H1 (cell line): ENCODE measurements around the gene RFX3. TPM values are rescaled to one million over a fixed set of nuclear protein-coding genes. Genes with fewer than 3 reads are reported as not detected.

ENCODE experiments used
- CTCF ChIA-PET: fragments of 300-600 bp; sonication (Branson Sonifier 250); formaldehyde crosslinking; loops from one replicate; lab custom pipeline; 2021; ENCODE audit not compliant: partially characterized antibody; lab: Charles Lee
- POLR2A ChIA-PET: fragments of 300-600 bp; sonication (Branson Sonifier 250); formaldehyde crosslinking; loops from one replicate; lab custom pipeline; 2021; ENCODE audit warnings: inconsistent platforms; ENCODE audit not compliant: partially characterized antibody; lab: Charles Lee
- DNase-seq, 2 experiments: peaks; one replicate each; pipeline versions ENCODE4 v3.0.0 to v3.0.0-alpha.2; 2010 to 2022; ENCODE audit warnings: low spot score in 2 of 2, low read depth in 1 of 2, mixed read lengths in 1 of 2
- FAIRE-seq: peaks from 2 replicates; lab custom pipeline; 2011; peaks lifted over from hg19 to GRCh38; lab: Jason Lieb, UNC
- H2AFZ ChIP-seq: 2 replicates; pipeline ENCODE4 v1.8.1; 2012; ENCODE audit warnings: low read length, inconsistent platforms
- H2AK5ac ChIP-seq: 2 replicates; pipeline ENCODE4 v1.6.1; 2013; ENCODE audit warnings: low read depth, low read length
- H2BK120ac ChIP-seq: replicated peaks from 2 replicates; pipeline ENCODE3; 2013; ENCODE audit warnings: low read depth, low read length, inconsistent platforms
- H2BK12ac ChIP-seq: 2 replicates; pipeline ENCODE4 v1.6.1; 2013; ENCODE audit warnings: low read depth, low read length
- H2BK15ac ChIP-seq: 2 replicates; pipeline ENCODE4 v1.6.1; 2013; ENCODE audit warnings: low read length
- H2BK20ac ChIP-seq: 2 replicates; pipeline ENCODE4 v1.6.1; 2013; ENCODE audit warnings: low read length
- H2BK5ac ChIP-seq: 2 replicates; pipeline ENCODE4 v1.6.1; 2013; ENCODE audit warnings: low read depth, low read length
- H3K14ac ChIP-seq: 2 replicates; pipeline ENCODE4 v1.6.1; 2013; ENCODE audit warnings: inconsistent platforms; ENCODE audit not compliant: insufficient read length
- H3K18ac ChIP-seq: 2 replicates; pipeline ENCODE4 v1.6.1; 2013; ENCODE audit warnings: low read length; ENCODE audit errors: extremely low read depth
- H3K23ac ChIP-seq: 2 replicates; pipeline ENCODE4 v1.6.1; 2013; ENCODE audit warnings: inconsistent platforms; ENCODE audit not compliant: insufficient read length
- H3K23me2 ChIP-seq: 2 replicates; pipeline ENCODE4 v1.6.1; 2013; ENCODE audit warnings: low read depth, low read length
- H3K27ac ChIP-seq: 2 replicates; pipeline ENCODE4 v1.6.1; 2011; ENCODE audit warnings: low read depth, low read length, inconsistent platforms
- H3K27me3 ChIP-seq, 4 experiments: replicated peaks in 1 of 4; 1 replicate in 1 of 4; 2 replicates in 3 of 4; pipeline versions ENCODE4 v1.6.1 to v1.8.1; 2011 to 2013; ENCODE audit warnings: low read length in 3 of 4, mild to moderate bottlenecking in 3 of 4, inconsistent platforms in 2 of 4, mixed read lengths in 2 of 4, moderate library complexity in 1 of 4; ENCODE audit not compliant: control insufficient read depth in 3 of 4, insufficient read depth in 3 of 4; ENCODE audit errors: extremely low read depth in 1 of 4
- H3K36me3 ChIP-seq, 4 experiments: 2 replicates each; pipeline versions ENCODE4 v1.6.1 to v1.8.1; 2011 to 2013; ENCODE audit warnings: mild to moderate bottlenecking in 4 of 4, low read length in 3 of 4, moderate library complexity in 2 of 4, control low read depth in 1 of 4, inconsistent platforms in 1 of 4; ENCODE audit not compliant: insufficient read depth in 4 of 4, control insufficient read depth in 2 of 4
- H3K4ac ChIP-seq: replicated peaks from 2 replicates; pipeline ENCODE3; 2013; ENCODE audit warnings: low read length, low read depth, mixed read lengths, inconsistent platforms; ENCODE audit not compliant: insufficient read length
- H3K4me1 ChIP-seq, 4 experiments: replicated peaks in 1 of 4; 1 replicate in 1 of 4; 2 replicates in 3 of 4; pipeline versions ENCODE4 v1.6.1 to v1.8.1; 2011 to 2013; ENCODE audit warnings: low read length in 3 of 4, inconsistent platforms in 2 of 4, mixed read lengths in 1 of 4; ENCODE audit not compliant: insufficient read depth in 4 of 4, control insufficient read depth in 3 of 4
- H3K4me2 ChIP-seq, 2 experiments: 2 replicates each; pipeline versions ENCODE4 v1.6.1 to v1.8.1; 2011 to 2013; ENCODE audit warnings: low read depth in 2 of 2, low read length in 2 of 2, control low read depth in 1 of 2, inconsistent platforms in 1 of 2, mild to moderate bottlenecking in 1 of 2; ENCODE audit not compliant: insufficient read depth in 1 of 2
- H3K4me3 ChIP-seq, 4 experiments: fragments of 200-600, 300-600 bp in 1 of 4; sonication (generic), shearing (Covaris generic), sonication (Bioruptor Twin) in 1 of 4; 2 replicates each; pipeline versions ENCODE4 v1.5.1 to v1.8.1; 2011 to 2016; ENCODE audit warnings: low read length in 4 of 4, low read depth in 3 of 4, control low read depth in 2 of 4, inconsistent platforms in 2 of 4, mild to moderate bottlenecking in 2 of 4, mixed read lengths in 1 of 4, moderate library complexity in 1 of 4; ENCODE audit not compliant: insufficient read depth in 2 of 4; ENCODE audit errors: extremely low read depth in 1 of 4
- H3K56ac ChIP-seq: replicated peaks from 2 replicates; pipeline ENCODE3; 2013; ENCODE audit warnings: low read depth, mild to moderate bottlenecking, mixed read lengths, low read length, inconsistent platforms; ENCODE audit not compliant: insufficient read length
- H3K79me1 ChIP-seq: 2 replicates; pipeline ENCODE4 v1.6.1; 2013; ENCODE audit warnings: low read depth, low read length, control low read depth
- H3K79me2 ChIP-seq, 2 experiments: 2 replicates each; pipeline versions ENCODE4 v1.6.1 to v1.8.1; 2012 to 2013; ENCODE audit warnings: low read length in 2 of 2, mild to moderate bottlenecking in 2 of 2, inconsistent platforms in 1 of 2; ENCODE audit not compliant: insufficient read depth in 2 of 2, control insufficient read depth in 1 of 2
- H3K9ac ChIP-seq, 4 experiments: replicated peaks in 1 of 4; 1 replicate in 1 of 4; 2 replicates in 3 of 4; pipeline versions ENCODE4 v1.6.1 to v1.8.1; 2011 to 2013; ENCODE audit warnings: low read depth in 3 of 4, low read length in 3 of 4, control low read depth in 2 of 4, mild to moderate bottlenecking in 2 of 4, moderate library complexity in 2 of 4, inconsistent platforms in 1 of 4; ENCODE audit errors: extremely low read depth in 1 of 4
- H3K9me3 ChIP-seq, 2 experiments: 2 replicates each; pipeline versions ENCODE4 v1.6.1 to v1.8.1; 2012 to 2013; ENCODE audit warnings: mild to moderate bottlenecking in 2 of 2, moderate library complexity in 2 of 2, control low read depth in 1 of 2, inconsistent platforms in 1 of 2, low read depth in 1 of 2, low read length in 1 of 2, mixed read lengths in 1 of 2; ENCODE audit not compliant: insufficient read depth in 2 of 2
- H4K20me1 ChIP-seq, 2 experiments: replicated peaks in 1 of 2; 2 replicates each; pipeline versions ENCODE3 to v1.8.1; 2011 to 2013; ENCODE audit warnings: inconsistent platforms in 2 of 2, low read length in 2 of 2, mild to moderate bottlenecking in 1 of 2; ENCODE audit not compliant: insufficient read depth in 2 of 2, control insufficient read depth in 1 of 2
- H4K5ac ChIP-seq: 2 replicates; pipeline ENCODE4 v1.6.1; 2013; ENCODE audit warnings: low read length, low read depth, mixed read lengths, inconsistent platforms; ENCODE audit not compliant: insufficient read length
- H4K8ac ChIP-seq: 2 replicates; pipeline ENCODE4 v1.8.0; 2013; ENCODE audit warnings: mild to moderate bottlenecking, moderate library complexity, low read length, inconsistent platforms; ENCODE audit not compliant: insufficient read depth; ENCODE audit errors: extremely low read depth
- H4K91ac ChIP-seq: replicated peaks from 2 replicates; pipeline ENCODE3; 2013; ENCODE audit warnings: low read length, mixed read lengths, inconsistent platforms; ENCODE audit not compliant: insufficient read length
- ASH2L ChIP-seq: fragments of 200-600, 300-600 bp; sonication (generic); IDR thresholded peaks from one replicate; pipeline ENCODE4 v1.7.1; 2017; ENCODE audit warnings: low read length
- BRCA1 ChIP-seq: IDR thresholded peaks from 2 replicates; pipeline ENCODE4 v1.6.1; 2012; ENCODE audit warnings: low read depth, low read length, improper control_type of control experiment
- CHD1 ChIP-seq: IDR thresholded peaks from 2 replicates; pipeline ENCODE4 v1.6.1; 2012; ENCODE audit warnings: low read depth, low read length, improper control_type of control experiment
- JUN ChIP-seq: IDR thresholded peaks from 2 replicates; pipeline ENCODE4 v1.6.1; 2011; ENCODE audit warnings: low read depth, mild to moderate bottlenecking, improper control_type of control experiment, low read length
- POLR2A ChIP-seq, 2 experiments: IDR thresholded peaks; 1 replicate in 1 of 2; 2 replicates in 1 of 2; pipeline ENCODE4 v1.6.1; 2011; ENCODE audit warnings: low read depth in 2 of 2, low read length in 2 of 2, mild to moderate bottlenecking in 2 of 2; ENCODE audit errors: control extremely low read depth in 1 of 2
- RFX5 ChIP-seq: IDR thresholded peaks from 2 replicates; pipeline ENCODE4 v1.6.1; 2011; ENCODE audit warnings: low read depth, low read length, improper control_type of control experiment, borderline replicate concordance
- SIN3A ChIP-seq, 2 experiments: IDR thresholded peaks in 1 of 2; conservative IDR thresholded peaks in 1 of 2; 2 replicates each; pipeline ENCODE4 v1.6.1; 2011 to 2012; ENCODE audit warnings: low read length in 2 of 2, improper control_type of control experiment in 1 of 2, low read depth in 1 of 2, mild to moderate bottlenecking in 1 of 2
- SIX5 ChIP-seq: IDR thresholded peaks from 2 replicates; pipeline ENCODE4 v1.6.1; 2011; ENCODE audit warnings: mild to moderate bottlenecking, low read depth, low read length
- WGBS, 2 experiments: shearing (Covaris generic) in 1 of 2; methylation state at CpG; one replicate each; pipeline versions ENCODE4 v1.1.6 to v1.1.7; 2013 to 2015; ENCODE audit warnings: low lambda C conversion rate in 2 of 2, mixed read lengths in 2 of 2, inconsistent platforms in 1 of 2, low coverage in 1 of 2, missing lambda C conversion rate in 1 of 2; ENCODE audit not compliant: insufficient replicate concordance in 2 of 2, insufficient coverage in 1 of 2, insufficient read length in 1 of 2; ENCODE audit errors: extremely low coverage in 1 of 2, missing lambda C conversion rate in 1 of 2; 5-methylcytosine and 5-hydroxymethylcytosine counted together
- polyA plus RNA-seq, 7 experiments: library from polyadenylated mRNA; depleted of rRNA in 3 of 7; stranded (reverse) in 5 of 7; unstranded in 2 of 7; fragments of >200 nt in 5 of 7; fragments of 200-250 nt in 2 of 7; gene quantifications; 1 replicate in 5 of 7; 2 replicates in 1 of 7; 4 replicates in 1 of 7; pipeline versions ENCODE4 v1.2.1 to v1.2.3, GENCODE V29; 2011 to 2013; ENCODE audit warnings: missing spikeins in 2 of 7, mixed read lengths in 2 of 7
- total RNA-seq: library from RNA; stranded (reverse); fragmentation: NEBNext Ultra II Directional; extraction: Animal tissue kit (Norgen Biotek cat#: 25700); gene quantifications from 2 replicates; pipeline ENCODE4 v1.2.1, GENCODE V29; 2021
- TF ChIP-seq, protein P1 (sequence below): IDR thresholded peaks from 2 replicates; pipeline ENCODE4 v1.6.1; 2012; ENCODE audit warnings: inconsistent platforms

Gene RFX3
- total and polyA plus RNA-seq, 2 of the 8 experiments (the other 6 are each of a cell fraction or from before 2014, with no cell fraction given): 4.9 to 22.6 TPM

DNA sequence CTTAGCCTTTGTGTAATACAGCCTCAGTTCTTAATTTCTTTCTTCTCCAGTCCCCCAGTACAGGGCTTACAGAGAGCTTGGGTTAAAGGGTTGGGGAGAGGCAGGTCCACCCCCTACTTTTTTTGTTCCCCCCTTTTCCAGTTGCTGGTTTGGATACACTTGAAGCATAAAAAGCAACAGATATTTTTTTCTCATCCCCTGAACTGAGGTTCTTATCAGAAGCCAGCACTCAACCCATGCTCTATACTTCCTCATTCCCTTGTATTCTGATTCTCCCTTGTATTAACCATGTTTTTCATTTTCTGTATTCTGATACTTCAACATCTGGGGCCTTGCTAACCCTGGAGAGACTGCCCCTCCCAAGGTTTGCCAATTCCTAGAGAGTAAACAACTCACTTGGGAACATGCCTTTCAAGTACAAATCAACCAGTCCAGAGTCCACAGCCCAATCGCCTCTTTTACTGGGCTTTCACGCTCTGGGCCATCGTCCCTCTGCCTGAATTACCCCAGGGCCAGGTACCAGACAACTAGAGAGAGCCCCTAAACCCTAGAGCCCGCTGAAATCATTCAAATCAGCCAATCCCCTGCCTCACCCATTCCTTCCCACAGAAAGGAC, 348.5 kb downstream of the RFX3 start:
- H2BK15ac ChIP-seq: no peak overlapping the region
- H3K56ac ChIP-seq: no peak overlapping the region
- DNase-seq (no peak), FAIRE-seq (no peak)
- no peak overlapping the region for H2AK5ac ChIP-seq
- no peak overlapping the region for H3K4me3 ChIP-seq
- 0 out of 4 replicates have a peak overlapping the region, but pooled peaks of 1 of the 2 experiments have one; percentile 7 for H3K4me2 ChIP-seq
- peaks cover 2 to 25% (median 16%) of the 10 kb centered on the region in 4 experiments for H3K27me3 ChIP-seq
- H2BK20ac ChIP-seq: no peak overlapping the region; the same call in 1 of the 2 replicates
- H2BK120ac ChIP-seq: no peak overlapping the region
- peaks cover 0 to 3% (median under 1%) of the 10 kb centered on the region in 4 experiments; a peak in 4 of 7 replicates for H3K4me1 ChIP-seq
- CTCF ChIA-PET: interaction anchor here (1.1 to 1.8 kb wide), 3 partner anchors 24 to 319 kb away, joined by 3 to 9 read pairs (median 3); no protein-coding TSS in a partner anchor
- H4K91ac ChIP-seq: no peak overlapping the region
- no peak overlapping the region for H4K8ac ChIP-seq
- H3K9ac ChIP-seq: no peak overlapping the region
- no peaks in the 10 kb centered on the region for H3K79me2 ChIP-seq
- H2BK5ac ChIP-seq: no peak overlapping the region
- H3K27ac ChIP-seq: no peak overlapping the region
- H3K9me3 ChIP-seq: no peaks in the 10 kb centered on the region
- no peak overlapping the region for H2BK12ac ChIP-seq
- H3K36me3 ChIP-seq: no peaks in the 10 kb centered on the region
- no peaks in the 10 kb centered on the region for H3K79me1 ChIP-seq
- POLR2A ChIA-PET: no interaction called here
- H3K4ac ChIP-seq: no peak overlapping the region
- H3K14ac ChIP-seq: no peak overlapping the region
- H3K18ac ChIP-seq: no peak overlapping the region
- 77% methylated on average over 3 of the region's 4 CpGs; no CpG with 5 or more reads in 1 of the 2 experiments for WGBS, 2 experiments
- no peak overlapping the region for H4K5ac ChIP-seq
- no peak overlapping the region for H2AFZ ChIP-seq
- H3K23me2 ChIP-seq: peaks cover 8% of the 10 kb centered on the region; the same call in 1 of the 2 replicates
- no peaks in the 10 kb centered on the region for H4K20me1 ChIP-seq
- no peak overlapping the region for H3K23ac ChIP-seq
- TF ChIP-seq POLR2A (IDR thresholded peaks at IDR 0.05; ENCODE audit: control extremely low read depth in 1 of 2, low read depth in 2 of 2, low read length in 2 of 2): no peak
- TF ChIP-seq JUN: no peak
- no peak for TF ChIP-seq BRCA1
- TF ChIP-seq RFX5: no peak
- TF ChIP-seq, protein P1, sequence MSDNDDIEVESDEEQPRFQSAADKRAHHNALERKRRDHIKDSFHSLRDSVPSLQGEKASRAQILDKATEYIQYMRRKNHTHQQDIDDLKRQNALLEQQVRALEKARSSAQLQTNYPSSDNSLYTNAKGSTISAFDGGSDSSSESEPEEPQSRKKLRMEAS: no peak
- TF ChIP-seq CHD1: no peak
- no peak for TF ChIP-seq SIN3A (conservative IDR thresholded peaks at IDR 0.05 in 1 of 2, IDR thresholded peaks at IDR 0.05 in 1 of 2; ENCODE audit: low read depth in 1 of 2, low read length in 2 of 2)
- TF ChIP-seq ASH2L: no peak
- TF ChIP-seq SIX5: no peak
